ENCODE results near the gene ARFGEF2. TPM values are rescaled to one million over a fixed set of nuclear protein-coding genes. Genes with fewer than 3 reads are reported as not detected.
A peak's percentile ranks its signal among the peaks of the same experiment; 100 is the strongest.

Gene ARFGEF2
- total and polyA plus RNA-seq, 10 of the 15 experiments (the other 5 are each of a cell fraction or from before 2014, with no cell fraction given): 5.2 to 24.1 (median 17.7) TPM

GRCh38 chr20:48904566-48905296, 16.8 kb upstream of the ARFGEF2 start (continued):
- no peak for TF ChIP-seq CEBPB (IDR thresholded peaks at IDR 0.05; ENCODE audit: borderline replicate concordance in 1 of 2, low read depth in 2 of 2, low read length in 2 of 2)
- no peak for TF ChIP-seq MEF2B (IDR thresholded peaks at IDR 0.05; ENCODE audit: partially characterized antibody, poor library complexity, severe bottlenecking)
- peak; percentile 47 for TF ChIP-seq SKIL (IDR thresholded peaks at IDR 0.05; ENCODE audit: low read depth, poor library complexity, severe bottlenecking)
- no peak for TF ChIP-seq ATF2 (IDR thresholded peaks at IDR 0.05; ENCODE audit: low read length)
- TF ChIP-seq CHD1 (IDR thresholded peaks at IDR 0.05; ENCODE audit: low read depth, low read length): no peak
- TF ChIP-seq, protein P1, sequence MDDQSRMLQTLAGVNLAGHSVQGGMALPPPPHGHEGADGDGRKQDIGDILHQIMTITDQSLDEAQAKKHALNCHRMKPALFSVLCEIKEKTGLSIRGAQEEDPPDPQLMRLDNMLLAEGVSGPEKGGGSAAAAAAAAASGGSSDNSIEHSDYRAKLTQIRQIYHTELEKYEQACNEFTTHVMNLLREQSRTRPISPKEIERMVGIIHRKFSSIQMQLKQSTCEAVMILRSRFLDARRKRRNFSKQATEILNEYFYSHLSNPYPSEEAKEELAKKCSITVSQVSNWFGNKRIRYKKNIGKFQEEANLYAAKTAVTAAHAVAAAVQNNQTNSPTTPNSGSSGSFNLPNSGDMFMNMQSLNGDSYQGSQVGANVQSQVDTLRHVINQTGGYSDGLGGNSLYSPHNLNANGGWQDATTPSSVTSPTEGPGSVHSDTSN (IDR thresholded peaks at IDR 0.05; ENCODE audit: insufficient replicate concordance, low read depth, low read length): no peak
- no peak for TF ChIP-seq RAD51 (IDR thresholded peaks at IDR 0.05)
- peak; percentile 46 to 55 for TF ChIP-seq IKZF2 (IDR thresholded peaks at IDR 0.05)
- TF ChIP-seq DPF2 (IDR thresholded peaks at IDR 0.05): no peak
- no peak for TF ChIP-seq NR2F1 (conservative IDR thresholded peaks at IDR 0.05)
- TF ChIP-seq ZBTB4 (CRISPR knock-in tag; IDR thresholded peaks at IDR 0.05): no peak
- TF ChIP-seq WRNIP1 (IDR thresholded peaks at IDR 0.05; ENCODE audit: borderline replicate concordance, low read depth, low read length): no peak
- TF ChIP-seq, protein P2, sequence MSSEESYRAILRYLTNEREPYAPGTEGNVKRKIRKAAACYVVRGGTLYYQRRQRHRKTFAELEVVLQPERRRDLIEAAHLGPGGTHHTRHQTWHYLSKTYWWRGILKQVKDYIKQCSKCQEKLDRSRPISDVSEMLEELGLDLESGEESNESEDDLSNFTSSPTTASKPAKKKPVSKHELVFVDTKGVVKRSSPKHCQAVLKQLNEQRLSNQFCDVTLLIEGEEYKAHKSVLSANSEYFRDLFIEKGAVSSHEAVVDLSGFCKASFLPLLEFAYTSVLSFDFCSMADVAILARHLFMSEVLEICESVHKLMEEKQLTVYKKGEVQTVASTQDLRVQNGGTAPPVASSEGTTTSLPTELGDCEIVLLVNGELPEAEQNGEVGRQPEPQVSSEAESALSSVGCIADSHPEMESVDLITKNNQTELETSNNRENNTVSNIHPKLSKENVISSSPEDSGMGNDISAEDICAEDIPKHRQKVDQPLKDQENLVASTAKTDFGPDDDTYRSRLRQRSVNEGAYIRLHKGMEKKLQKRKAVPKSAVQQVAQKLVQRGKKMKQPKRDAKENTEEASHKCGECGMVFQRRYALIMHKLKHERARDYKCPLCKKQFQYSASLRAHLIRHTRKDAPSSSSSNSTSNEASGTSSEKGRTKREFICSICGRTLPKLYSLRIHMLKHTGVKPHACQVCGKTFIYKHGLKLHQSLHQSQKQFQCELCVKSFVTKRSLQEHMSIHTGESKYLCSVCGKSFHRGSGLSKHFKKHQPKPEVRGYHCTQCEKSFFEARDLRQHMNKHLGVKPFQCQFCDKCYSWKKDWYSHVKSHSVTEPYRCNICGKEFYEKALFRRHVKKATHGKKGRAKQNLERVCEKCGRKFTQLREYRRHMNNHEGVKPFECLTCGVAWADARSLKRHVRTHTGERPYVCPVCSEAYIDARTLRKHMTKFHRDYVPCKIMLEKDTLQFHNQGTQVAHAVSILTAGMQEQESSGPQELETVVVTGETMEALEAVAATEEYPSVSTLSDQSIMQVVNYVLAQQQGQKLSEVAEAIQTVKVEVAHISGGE (CRISPR knock-in tag; IDR thresholded peaks at IDR 0.05): no peak
- no peak for TF ChIP-seq BCL3 (IDR thresholded peaks at IDR 0.05; ENCODE audit: borderline replicate concordance, insufficient read depth, low read depth, low read length, poor library complexity, severe bottlenecking)
- no peak for TF ChIP-seq PAX5 (IDR thresholded peaks at IDR 0.05; ENCODE audit: borderline replicate concordance, low read depth, low read length)
